Measurements from ENCODE around the gene ZNF432.
"Not testable (repeated sequence)": the region's sequence is repeated elsewhere in the genome, so short reads cannot be mapped to it uniquely, and the experiment has no call there.

Gene ZNF432

GRCh38 chr19:52048555-52049501, at the start of gene ZNF432:
TSS of gene ZNF432 (minus strand) at chr19:52048838. CDS start at chr19:52046868, 1,970 bp downstream.
- peak within 1 kb of the TSS; percentile 70 for H3K4me3 ChIP-seq (replicated peaks; ENCODE audit: low read depth, low read length)
- peak; percentile 96 for DNase-seq (ENCODE audit: low read depth)
- TF ChIP-seq CTCF (IDR thresholded peaks at IDR 0.05; ENCODE audit: low read length, missing control alignments): no peak

DNA sequence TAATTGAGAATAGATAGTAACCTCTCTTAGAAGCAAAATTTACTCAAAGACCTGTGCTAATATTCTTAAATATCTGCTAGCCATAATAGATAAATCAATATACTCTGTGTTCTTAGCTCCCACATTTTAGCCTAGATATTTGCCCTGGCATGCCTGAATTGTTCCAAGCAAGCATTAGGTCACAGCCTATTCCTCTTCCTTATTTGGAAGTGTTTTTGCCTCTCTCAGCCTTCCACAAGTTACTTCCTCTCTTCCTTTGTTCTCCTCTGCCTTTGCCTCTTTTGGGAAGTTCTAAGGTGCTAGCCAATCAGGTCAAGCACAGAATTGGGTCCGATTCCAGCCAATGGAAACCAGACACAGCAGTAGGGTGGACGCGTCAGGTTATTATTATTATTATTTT, 47.8 kb upstream of the ZNF432 start:
- H3K4me3 ChIP-seq (replicated peaks; ENCODE audit: low read depth, low read length); DNase-seq (ENCODE audit: low read depth): not testable (repeated sequence)

DNA sequence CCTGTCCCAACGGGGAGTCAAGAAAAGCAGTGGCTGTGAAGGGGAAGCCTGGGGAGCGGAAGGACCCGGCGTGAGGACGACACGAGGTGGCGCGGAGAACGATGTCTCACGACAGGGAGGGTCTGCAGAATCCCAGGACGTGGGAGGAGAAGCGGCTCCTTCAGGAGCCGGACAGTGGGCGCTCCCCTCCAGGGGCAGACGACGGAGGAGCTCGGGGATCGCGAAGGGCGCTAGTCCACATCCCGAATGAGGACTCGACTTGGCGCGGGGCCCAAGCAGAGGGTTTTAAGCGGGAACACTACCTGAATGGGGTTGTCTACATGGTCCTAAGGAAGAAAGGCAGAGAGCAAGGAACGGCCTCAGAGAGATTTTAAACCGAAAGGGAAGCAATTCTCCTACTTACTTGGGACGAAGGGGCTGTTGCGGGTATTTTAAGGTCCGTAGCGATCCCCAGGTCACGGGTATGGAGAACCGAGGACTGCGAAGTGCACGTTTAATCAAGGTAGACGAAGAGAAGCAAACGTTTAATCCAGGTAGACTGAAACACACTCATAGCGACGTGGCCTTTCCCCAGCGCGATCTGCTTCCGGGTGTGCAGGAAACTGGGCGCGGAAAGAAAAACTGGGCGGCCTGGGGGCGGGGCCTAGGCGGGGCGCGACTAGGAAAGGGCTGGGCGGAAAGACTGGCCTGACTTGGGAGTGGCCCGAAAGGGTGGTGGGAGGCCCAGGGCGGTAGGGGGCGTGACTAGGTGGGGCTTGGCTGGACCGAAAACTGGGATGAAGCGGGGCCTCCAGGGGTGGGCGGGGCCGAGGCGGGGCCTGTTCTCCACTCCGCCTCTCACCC, 46.8 kb upstream of the ZNF432 start, which contains the start of gene ZNF841:
Gene ZNF841, minus strand, starts transcription at position 594 of the 843 bp plus-strand sequence. CDS start 10,964 bp downstream, outside the sequence.
- DNase-seq (ENCODE audit: low read depth): peak; percentile 96
- H3K4me3 ChIP-seq (replicated peaks; ENCODE audit: low read depth, low read length): peak within 1 kb of the TSS; percentile 100
- no peak for TF ChIP-seq CTCF (IDR thresholded peaks at IDR 0.05; ENCODE audit: low read length, missing control alignments)

DNA sequence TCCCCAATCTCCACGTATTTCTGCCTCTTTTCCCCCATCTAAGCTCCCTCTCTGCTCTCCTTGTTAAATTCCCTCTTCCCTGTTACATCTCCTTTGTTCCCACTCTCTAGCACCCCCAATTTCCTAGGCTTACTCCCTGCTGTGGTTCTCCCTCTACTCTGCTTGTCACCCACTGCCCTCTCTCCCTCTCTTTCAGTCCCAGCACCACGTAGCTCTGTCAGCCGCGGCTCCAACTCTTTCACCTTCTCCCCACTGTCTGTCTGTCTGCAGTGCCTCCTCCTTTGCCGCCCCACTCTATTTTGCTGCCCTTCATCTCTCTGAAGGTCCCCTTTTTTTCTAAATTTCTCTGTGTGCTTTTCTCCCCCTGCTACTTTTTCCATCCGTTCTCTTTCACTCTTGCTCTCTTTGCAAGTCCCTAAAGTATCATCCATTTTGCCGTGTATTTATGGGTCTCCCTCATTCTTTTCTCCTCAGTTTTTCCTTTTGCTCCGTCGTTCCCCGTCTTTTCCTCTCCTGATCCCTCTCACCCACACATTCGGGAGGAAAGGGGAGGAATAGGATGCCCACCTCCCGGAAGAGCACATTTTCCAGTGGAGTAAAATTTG, 46.0 kb upstream of the ZNF432 start:
- no peak for TF ChIP-seq CTCF (IDR thresholded peaks at IDR 0.05; ENCODE audit: low read length, missing control alignments)
- DNase-seq (ENCODE audit: low read depth): no peak
- peak overlapping the region; percentile 100 for H3K4me3 ChIP-seq (replicated peaks; ENCODE audit: low read depth, low read length)

- no peak for TF ChIP-seq CTCF (IDR thresholded peaks at IDR 0.05; ENCODE audit: low read length, missing control alignments)
- DNase-seq (ENCODE audit: low read depth): peak; percentile 52
Observed at GRCh38 chr19:52086481-52086880, 37.8 kb upstream of the ZNF432 start.

DNA sequence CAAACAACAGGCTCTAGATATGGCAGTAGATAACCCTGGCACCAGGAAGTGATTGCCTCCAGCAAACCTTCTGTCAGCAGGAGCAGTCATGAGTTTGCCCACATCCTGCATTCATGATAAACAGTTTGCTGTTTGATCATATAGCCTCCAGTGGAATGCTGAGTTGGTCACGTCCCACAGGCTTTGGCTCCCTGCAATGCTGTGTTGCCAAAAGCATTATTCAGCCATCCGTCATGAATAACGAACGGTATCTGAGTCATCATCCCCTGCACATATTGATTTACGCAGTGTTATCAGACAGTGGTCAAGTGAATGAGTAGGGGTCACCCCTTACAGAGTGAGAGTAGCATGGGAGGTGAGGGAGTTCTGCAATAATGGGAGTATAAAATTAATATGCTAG, 21.9 kb upstream of the ZNF432 start:
- DNase-seq (ENCODE audit: low read depth): peak; percentile 60
- TF ChIP-seq CTCF (IDR thresholded peaks at IDR 0.05; ENCODE audit: low read length, missing control alignments): no peak
- no peak overlapping the region for H3K4me3 ChIP-seq (replicated peaks; ENCODE audit: low read depth, low read length)

More at GRCh38 chr19:52086481-52086880, 37.8 kb upstream of the ZNF432 start:
- H3K4me3 ChIP-seq (replicated peaks; ENCODE audit: low read depth, low read length): no peak overlapping the region
